MCF 10A (cell line): ENCODE results near the gene IFI6. TPM values are rescaled to one million over a fixed set of nuclear protein-coding genes. Genes with fewer than 3 reads are reported as not detected.
"Not testable (repeated sequence)": the region's sequence is repeated elsewhere in the genome, so short reads cannot be mapped to it uniquely, and the experiment has no call there.

Experiments used
- BruUV-seq: library from RNA; stranded (reverse); fragments of 400-500 nt; replicated peaks from 2 replicates; lab custom pipeline; 2021; lab: Mats Ljungman, UMichigan
- CTCF ChIA-PET: fragments of 300-600 bp; sonication (Branson Sonifier 250); formaldehyde crosslinking; extraction: SDS; loops from one replicate; lab custom pipeline; 2021; ENCODE audit warnings: antibody characterized with exemption, inconsistent platforms; lab: Yijun Ruan, JAX
- POLR2A ChIA-PET: fragments of 300-600, 350-650 bp; sonication (Branson Sonifier 250); formaldehyde crosslinking; extraction: SDS; loops from one replicate; lab custom pipeline; 2020; ENCODE audit warnings: antibody characterized with exemption, inconsistent platforms; lab: Yijun Ruan, JAX
- DNase-seq: peaks from one replicate; pipeline ENCODE4 v3.0.0-alpha.2; 2018; ENCODE audit not compliant: unreplicated experiment
- H3K27ac Mint-ChIP-seq: one replicate; pipeline ENCODE4 v1.8.0; 2022; ENCODE audit warnings: mild to moderate bottlenecking, low read depth, mixed read lengths; ENCODE audit not compliant: unreplicated experiment
- H3K27me3 Mint-ChIP-seq: one replicate; pipeline ENCODE4 v1.8.0; 2022; ENCODE audit warnings: mixed read lengths; ENCODE audit not compliant: insufficient read depth, unreplicated experiment
- H3K36me3 Mint-ChIP-seq: one replicate; pipeline ENCODE4 v1.8.0; 2022; ENCODE audit warnings: mild to moderate bottlenecking, moderate library complexity, mixed read lengths; ENCODE audit not compliant: insufficient read depth, unreplicated experiment
- H3K4me1 Mint-ChIP-seq: one replicate; pipeline ENCODE4 v1.8.0; 2022; ENCODE audit warnings: mixed read lengths; ENCODE audit not compliant: insufficient read depth, unreplicated experiment
- H3K4me3 Mint-ChIP-seq: one replicate; pipeline ENCODE4 v1.8.0; 2022; ENCODE audit warnings: mild to moderate bottlenecking, moderate library complexity, mixed read lengths; ENCODE audit not compliant: unreplicated experiment
- H3K9me3 Mint-ChIP-seq: one replicate; pipeline ENCODE4 v1.8.0; 2022; ENCODE audit warnings: mixed read lengths; ENCODE audit not compliant: unreplicated experiment
- CTCF ChIP-seq: fragments of 200-600 bp; IDR thresholded peaks from one replicate; pipeline ENCODE4 v1.8.0; 2022; ENCODE audit warnings: antibody characterized with exemption, mild to moderate bottlenecking; ENCODE audit not compliant: unreplicated experiment
- intact Hi-C: fragments of 100-400 bp; cut with micrococcal nuclease; formaldehyde crosslinking; loops from 2 replicates; pipeline ENCODE4 v1.14.1; 2022
- total RNA-seq: library from RNA; stranded (reverse); gene quantifications from 2 replicates; pipeline ENCODE4 v1.2.3, GENCODE V29; 2022

Gene IFI6
- total RNA-seq, 1 experiment from 2014 or later: 5.8 TPM

- DNase-seq: no peak
- ChIA-PET CTCF (interaction anchor here (0.6 kb wide), 1 partner anchor 16 kb away, joined by 3 read pairs; no protein-coding TSS in a partner anchor), POLR2A (interaction anchor here (2.3 kb wide), 1 partner anchor 21 kb away, joined by 6 read pairs; the partner anchor contains the start of gene FAM76A)
- BruUV-seq: no TSS peak
- TF ChIP-seq CTCF: no peak
- peaks cover 7% of the 10 kb centered on the region for H3K9me3 Mint-ChIP-seq
- H3K4me1 Mint-ChIP-seq: no peaks in the 10 kb centered on the region
- no peak overlapping the region for H3K4me3 Mint-ChIP-seq
- no peaks in the 10 kb centered on the region for H3K36me3 Mint-ChIP-seq
- no peak overlapping the region for H3K27ac Mint-ChIP-seq
- intact Hi-C loops: no loop called here
- no peaks in the 10 kb centered on the region for H3K27me3 Mint-ChIP-seq
These were observed 33.0 kb upstream of the IFI6 start for GRCh38 chr1:27704958-27705357.

- H3K4me1 Mint-ChIP-seq, BruUV-seq, POLR2A ChIA-PET, H3K36me3 Mint-ChIP-seq, H3K9me3 Mint-ChIP-seq, H3K27me3 Mint-ChIP-seq, DNase-seq, H3K4me3 Mint-ChIP-seq, H3K27ac Mint-ChIP-seq, intact Hi-C loops: not testable (repeated sequence)
- CTCF ChIA-PET: interaction anchor here (0.6 to 1.0 kb wide), 3 partner anchors 27 to 599 kb away, joined by 3 read pairs; no protein-coding TSS in a partner anchor
These were observed 24.8 kb upstream of the IFI6 start for GRCh38 chr1:27696835-27697234.

- peaks cover 5% of the 10 kb centered on the region for H3K36me3 Mint-ChIP-seq
- no peak for DNase-seq
- no peak for TF ChIP-seq CTCF
- H3K9me3 Mint-ChIP-seq: no peaks in the 10 kb centered on the region
- H3K27ac Mint-ChIP-seq: no peak overlapping the region
- H3K4me1 Mint-ChIP-seq: no peaks in the 10 kb centered on the region
- intact Hi-C loops: no loop called here
- no peak overlapping the region for H3K4me3 Mint-ChIP-seq
- H3K27me3 Mint-ChIP-seq: peaks cover 32% of the 10 kb centered on the region
- ChIA-PET CTCF (no interaction called here), POLR2A (no interaction called here)
- BruUV-seq: no TSS peak
These were observed 18.2 kb upstream of the IFI6 start for GRCh38 chr1:27690183-27690582.

GRCh38 chr1:27689423-27690173 lies 17.6 kb upstream of the IFI6 start:
- Mint-ChIP-seq H3K36me3 (peaks cover 5% of the 10 kb centered on the region), H3K4me3 (no peak overlapping the region), H3K9me3 (no peaks in the 10 kb centered on the region), H3K27me3 (peaks cover 38% of the 10 kb centered on the region), H3K27ac (no peak overlapping the region), H3K4me1 (no peaks in the 10 kb centered on the region)
- BruUV-seq: no TSS peak
- DNase-seq: no peak
- CTCF ChIA-PET: interaction anchor here (0.5 to 0.6 kb wide), 3 partner anchors 15 to 404 kb away, joined by 3 to 5 read pairs (median 3); no protein-coding TSS in a partner anchor
- TF ChIP-seq CTCF: no peak
- POLR2A ChIA-PET: interaction anchor here (1.2 kb wide), 1 partner anchor 36 kb away, joined by 4 read pairs; no protein-coding TSS in a partner anchor
- intact Hi-C loops: no loop called here
